ENCODE results near the gene DIPK2A. TPM values are rescaled to one million over a fixed set of nuclear protein-coding genes. Genes with fewer than 3 reads are reported as not detected.

Gene DIPK2A
- total RNA-seq, 2 donors from 2014 or later = 10.0 to 21.5 TPM

DNA sequence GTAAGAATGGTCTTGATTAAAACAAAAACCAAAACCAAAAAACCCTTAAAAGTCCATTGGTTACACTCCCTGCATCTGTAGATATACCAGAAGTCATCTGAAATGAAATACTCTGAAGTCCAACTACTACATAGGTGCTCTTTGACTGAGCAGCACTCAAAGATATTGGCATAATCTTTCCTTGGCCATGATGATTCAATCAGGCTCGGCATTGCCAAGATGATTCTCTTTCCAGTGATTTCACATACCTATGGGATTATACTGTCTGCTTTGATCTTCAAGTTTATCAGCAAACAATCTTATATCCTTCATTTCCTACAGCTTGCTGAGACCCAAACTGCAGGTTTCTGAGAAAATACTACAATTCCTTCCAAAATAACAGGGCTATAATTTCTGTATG, 35.9 kb upstream of the DIPK2A start:
- Histone ChIP-seq H3K27me3 (no peaks in the 10 kb centered on the region), H3K4me1 (no peaks in the 10 kb centered on the region), H3K36me3 (no peaks in the 10 kb centered on the region), H3K27ac (no peak overlapping the region), H3K4me3 (no peak overlapping the region), H3K9me3 (peaks cover 0 to 6% of the 10 kb centered on the region in 2 donors)
- TF ChIP-seq, protein P1, sequence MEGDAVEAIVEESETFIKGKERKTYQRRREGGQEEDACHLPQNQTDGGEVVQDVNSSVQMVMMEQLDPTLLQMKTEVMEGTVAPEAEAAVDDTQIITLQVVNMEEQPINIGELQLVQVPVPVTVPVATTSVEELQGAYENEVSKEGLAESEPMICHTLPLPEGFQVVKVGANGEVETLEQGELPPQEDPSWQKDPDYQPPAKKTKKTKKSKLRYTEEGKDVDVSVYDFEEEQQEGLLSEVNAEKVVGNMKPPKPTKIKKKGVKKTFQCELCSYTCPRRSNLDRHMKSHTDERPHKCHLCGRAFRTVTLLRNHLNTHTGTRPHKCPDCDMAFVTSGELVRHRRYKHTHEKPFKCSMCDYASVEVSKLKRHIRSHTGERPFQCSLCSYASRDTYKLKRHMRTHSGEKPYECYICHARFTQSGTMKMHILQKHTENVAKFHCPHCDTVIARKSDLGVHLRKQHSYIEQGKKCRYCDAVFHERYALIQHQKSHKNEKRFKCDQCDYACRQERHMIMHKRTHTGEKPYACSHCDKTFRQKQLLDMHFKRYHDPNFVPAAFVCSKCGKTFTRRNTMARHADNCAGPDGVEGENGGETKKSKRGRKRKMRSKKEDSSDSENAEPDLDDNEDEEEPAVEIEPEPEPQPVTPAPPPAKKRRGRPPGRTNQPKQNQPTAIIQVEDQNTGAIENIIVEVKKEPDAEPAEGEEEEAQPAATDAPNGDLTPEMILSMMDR (IDR thresholded peaks at IDR 0.05) = no peak
- DNase-seq (ENCODE audit: low spot score) = no peak

DNA sequence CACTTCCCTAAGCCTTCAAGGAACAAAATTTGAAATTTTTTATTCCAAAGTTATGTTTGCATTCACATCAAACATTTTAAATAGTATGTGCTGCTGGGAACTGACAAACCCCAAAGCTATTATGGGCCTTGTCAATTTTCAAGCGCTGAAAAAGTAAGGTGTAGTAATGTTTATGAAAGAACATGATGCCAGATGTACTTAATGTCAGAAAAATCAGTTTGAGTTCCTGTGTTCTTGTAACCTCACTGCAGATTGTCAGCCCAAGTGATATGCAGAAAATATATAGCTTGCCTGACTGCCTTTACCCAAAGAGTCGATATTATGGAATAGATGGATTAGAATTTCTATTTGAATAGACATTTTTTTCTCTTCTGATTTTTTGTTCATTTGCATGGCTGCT, 20.8 kb upstream of the DIPK2A start:
- TF ChIP-seq, protein P1 (IDR thresholded peaks at IDR 0.05) = no peak
- no peaks in the 10 kb centered on the region for H3K36me3 ChIP-seq
- no peak overlapping the region for H3K4me3 ChIP-seq
- no peak overlapping the region for H3K27ac ChIP-seq
- no peaks in the 10 kb centered on the region for H3K9me3 ChIP-seq
- no peaks in the 10 kb centered on the region for H3K27me3 ChIP-seq
- H3K4me1 ChIP-seq = no peaks in the 10 kb centered on the region
- DNase-seq (ENCODE audit: low spot score) = no peak

DNA sequence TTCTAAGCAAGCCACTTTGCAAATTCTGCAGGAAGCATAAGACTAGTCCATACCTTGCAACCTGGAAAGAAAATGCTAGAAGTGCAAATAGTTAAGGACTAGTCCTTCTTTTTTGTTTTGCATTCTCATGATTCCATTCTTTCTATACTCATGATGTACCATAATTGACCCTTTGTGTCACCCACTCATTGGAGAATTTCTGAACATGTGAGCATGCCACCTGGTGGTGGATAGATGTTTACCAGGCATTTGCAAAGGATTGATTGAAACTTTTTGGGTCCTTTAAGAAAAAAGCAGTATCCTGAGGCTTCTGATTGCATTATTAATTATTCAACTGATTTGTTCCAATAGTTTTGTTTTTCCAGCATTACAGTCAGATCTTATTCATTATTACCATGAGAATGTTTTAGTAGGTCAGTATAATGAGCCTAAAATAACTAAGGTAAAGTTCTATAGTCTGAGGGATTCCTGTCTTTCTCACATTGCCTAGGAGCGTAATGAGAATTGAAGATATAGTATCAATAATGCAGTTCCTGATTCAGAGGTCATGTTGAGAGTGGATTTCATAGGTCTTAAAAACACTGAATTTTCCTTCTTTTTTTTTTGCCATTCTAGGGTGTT, 20.2 kb upstream of the DIPK2A start:
- TF ChIP-seq, protein P1 (IDR thresholded peaks at IDR 0.05) = peak in 1 of 2 donors; percentile 68
- H3K36me3 ChIP-seq = no peaks in the 10 kb centered on the region
- H3K27ac ChIP-seq = no peak overlapping the region
- no peak for DNase-seq (ENCODE audit: low spot score)
- H3K27me3 ChIP-seq = no peaks in the 10 kb centered on the region
- no peak overlapping the region for H3K4me3 ChIP-seq
- H3K4me1 ChIP-seq = no peaks in the 10 kb centered on the region
- no peaks in the 10 kb centered on the region for H3K9me3 ChIP-seq

DNA sequence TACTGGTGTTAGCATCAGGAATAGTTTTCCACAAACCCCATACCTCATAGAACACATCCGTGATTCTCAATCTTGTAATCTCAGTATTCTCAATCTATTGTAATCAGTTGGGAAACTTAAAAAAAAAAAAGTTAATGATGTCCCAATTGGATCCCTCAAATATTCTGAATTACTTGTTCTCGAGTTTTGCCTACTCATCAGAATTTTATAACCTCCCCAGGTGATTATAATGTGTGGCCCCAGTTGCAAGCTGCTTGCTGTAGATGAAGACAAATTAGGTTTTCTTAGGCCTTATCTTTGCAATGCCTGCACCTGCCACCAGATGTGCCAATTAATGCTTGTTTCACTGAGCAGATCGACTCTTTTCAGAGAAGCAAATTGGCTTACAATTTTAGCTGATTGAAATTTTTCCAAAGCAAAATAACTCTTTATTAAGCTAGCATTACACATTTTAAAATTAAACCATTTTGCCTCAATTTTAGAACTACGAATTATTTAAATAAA, 19.0 kb upstream of the DIPK2A start:
- Histone ChIP-seq H3K4me3 (no peak overlapping the region), H3K36me3 (no peaks in the 10 kb centered on the region), H3K9me3 (no peaks in the 10 kb centered on the region), H3K27me3 (no peaks in the 10 kb centered on the region), H3K27ac (no peak overlapping the region), H3K4me1 (no peaks in the 10 kb centered on the region)
- DNase-seq (ENCODE audit: low spot score) = no peak
- TF ChIP-seq, protein P1 (IDR thresholded peaks at IDR 0.05) = no peak

DNA sequence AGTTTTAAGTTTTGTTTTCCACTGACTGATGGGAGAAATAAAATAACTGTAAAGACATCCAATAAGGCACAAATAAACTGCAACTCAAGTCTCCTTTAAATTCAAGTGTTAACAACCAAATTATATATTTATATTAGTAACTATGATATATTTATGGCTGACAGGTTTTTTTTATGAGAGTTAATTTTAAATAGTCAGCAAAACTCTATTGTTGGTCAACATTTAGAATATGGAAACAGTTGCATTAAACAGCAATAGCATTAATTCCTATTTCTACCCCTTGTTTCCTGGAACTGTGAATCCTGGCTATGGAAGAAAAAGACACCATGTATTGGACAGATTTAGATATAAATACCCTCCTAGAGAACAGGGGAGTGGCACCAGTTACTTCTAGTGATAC, 16.5 kb upstream of the DIPK2A start:
- Histone ChIP-seq H3K36me3 (no peaks in the 10 kb centered on the region), H3K4me3 (no peak overlapping the region), H3K9me3 (peaks cover 0 to 11% of the 10 kb centered on the region in 2 donors), H3K4me1 (no peaks in the 10 kb centered on the region), H3K27ac (no peak overlapping the region), H3K27me3 (no peaks in the 10 kb centered on the region)
- TF ChIP-seq, protein P1 (IDR thresholded peaks at IDR 0.05) = no peak
- no peak for DNase-seq (ENCODE audit: low spot score)

DNA sequence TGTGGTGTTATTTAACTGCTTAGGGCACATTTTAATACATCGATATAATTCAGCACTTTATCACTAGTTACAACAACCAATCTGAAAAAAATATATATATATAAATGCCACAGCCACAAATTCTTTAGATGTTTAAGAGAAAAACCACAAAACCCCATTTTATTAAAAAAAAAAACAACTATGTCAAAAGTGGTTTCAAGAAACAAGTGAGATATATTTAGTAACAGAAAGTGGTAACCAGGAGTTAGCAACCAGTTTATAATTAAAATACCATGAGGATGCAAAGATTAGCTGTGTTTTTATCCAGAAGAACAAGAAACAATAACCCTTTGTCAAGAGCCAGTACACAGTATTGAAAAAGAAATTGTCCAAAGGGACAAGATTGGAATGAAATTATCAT, 14.8 kb upstream of the DIPK2A start:
- no peaks in the 10 kb centered on the region for H3K36me3 ChIP-seq
- TF ChIP-seq, protein P1 (IDR thresholded peaks at IDR 0.05) = no peak

More for the DNA sequence above, 14.8 kb upstream of the DIPK2A start:
- Histone ChIP-seq H3K9me3 (peaks cover 0 to 11% of the 10 kb centered on the region in 2 donors), H3K27ac (no peak overlapping the region), H3K27me3 (no peaks in the 10 kb centered on the region), H3K4me1 (no peaks in the 10 kb centered on the region), H3K4me3 (no peak overlapping the region)
- DNase-seq (ENCODE audit: low spot score) = no peak

Data from right atrium auricular region (tissue), 2 donors.